IPS DF 4.7 (cell line): ENCODE data around the gene RNF215.

Source experiments
- DNase-seq: peaks from one replicate; pipeline ENCODE4 v3.0.0-alpha.2; 2013; ENCODE audit warnings: low spot score; ENCODE audit errors: extremely low read depth

RNF215 gene

GRCh38 chr22:30386960-30387827, at the start of gene RNF215:
RNF215 (minus strand) TSS chr22:30387411; CDS start chr22:30387313, 98 bp downstream.
- no peak for DNase-seq

GRCh38 chr22:30436196-30436595, 49.0 kb upstream of the RNF215 start:
- DNase-seq: no peak

- no peak for DNase-seq
These were observed 48.5 kb upstream of the RNF215 start for GRCh38 chr22:30435674-30436126.

- no peak for DNase-seq
These were observed 47.6 kb upstream of the RNF215 start for GRCh38 chr22:30434843-30435242.

- DNase-seq: no peak
These were observed 46.6 kb upstream of the RNF215 start for GRCh38 chr22:30433773-30434172.

GRCh38 chr22:30433227-30433626, 46.0 kb upstream of the RNF215 start:
- no peak for DNase-seq

- no peak for DNase-seq
These were observed 45.3 kb upstream of the RNF215 start for GRCh38 chr22:30432520-30432919.

- no peak for DNase-seq
These were observed 44.9 kb upstream of the RNF215 start for GRCh38 chr22:30432096-30432495.

GRCh38 chr22:30430933-30431332, 43.7 kb upstream of the RNF215 start:
- DNase-seq: no peak

- no peak for DNase-seq
These were observed 42.7 kb upstream of the RNF215 start for GRCh38 chr22:30429887-30430286.

GRCh38 chr22:30427871-30428270, 40.7 kb upstream of the RNF215 start:
- no peak for DNase-seq

- DNase-seq: no peak
These were observed 39.5 kb upstream of the RNF215 start for GRCh38 chr22:30426388-30427353.

GRCh38 chr22:30425616-30426387, 38.6 kb upstream of the RNF215 start, which contains the start of gene MTFP1:
MTFP1 (plus strand) TSS chr22:30425768; CDS start chr22:30425880, 112 bp downstream.
- DNase-seq: no peak

- DNase-seq: no peak
These were observed 38.1 kb upstream of the RNF215 start for GRCh38 chr22:30425327-30425615.

- DNase-seq: no peak
These were observed 37.5 kb upstream of the RNF215 start for GRCh38 chr22:30424534-30425326.

- peak; percentile 100 for DNase-seq
These were observed 36.8 kb upstream of the RNF215 start for GRCh38 chr22:30423959-30424533.

GRCh38 chr22:30423301-30423958, 36.2 kb upstream of the RNF215 start:
- DNase-seq: no peak

- no peak for DNase-seq
These were observed 35.5 kb upstream of the RNF215 start for GRCh38 chr22:30422481-30423300.
